MM.1S (cell line): Measurements from ENCODE around the gene DISP3.

Source experiments
- EZH2 ChIP-seq: fragments of 300-600 bp; sonication (generic); optimal IDR thresholded peaks from 2 replicates; pipeline ENCODE3; 2017; ENCODE audit warnings: low read depth, mild to moderate bottlenecking, antibody characterized with exemption, low read length, mixed read lengths
- EZH2phosphoT487 ChIP-seq: fragments of 300-600 bp; sonication (generic); IDR thresholded peaks from 2 replicates; pipeline ENCODE4 v1.6.1; 2018; ENCODE audit warnings: antibody characterized with exemption, low read length
- TF ChIP-seq, protein P1 (sequence below): fragments of 300-600 bp; sonication (generic); IDR thresholded peaks from 2 replicates; pipeline ENCODE4 v1.5.1; 2016; ENCODE audit warnings: antibody characterized with exemption, low read length, mixed read lengths

DNA sequence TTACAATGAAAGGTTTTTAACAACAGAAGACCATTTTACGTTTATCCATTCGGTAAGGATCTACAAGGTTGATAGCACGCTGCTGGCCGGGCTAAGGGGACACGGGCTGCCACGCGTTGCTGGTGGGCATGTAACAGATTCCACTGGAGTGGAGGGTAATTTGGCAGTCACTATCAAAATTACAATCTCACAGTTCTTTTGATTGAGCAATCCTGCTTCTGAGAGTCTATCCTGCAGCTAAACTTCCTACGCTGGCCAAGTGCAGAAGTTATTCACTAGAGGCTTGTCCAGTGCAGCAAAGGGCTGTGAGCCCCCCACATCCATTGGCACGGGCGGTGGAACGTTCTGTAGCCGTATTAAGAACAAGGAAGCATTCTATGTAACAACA is 61.8 kb downstream of the DISP3 start:
- TF ChIP-seq, protein P1, sequence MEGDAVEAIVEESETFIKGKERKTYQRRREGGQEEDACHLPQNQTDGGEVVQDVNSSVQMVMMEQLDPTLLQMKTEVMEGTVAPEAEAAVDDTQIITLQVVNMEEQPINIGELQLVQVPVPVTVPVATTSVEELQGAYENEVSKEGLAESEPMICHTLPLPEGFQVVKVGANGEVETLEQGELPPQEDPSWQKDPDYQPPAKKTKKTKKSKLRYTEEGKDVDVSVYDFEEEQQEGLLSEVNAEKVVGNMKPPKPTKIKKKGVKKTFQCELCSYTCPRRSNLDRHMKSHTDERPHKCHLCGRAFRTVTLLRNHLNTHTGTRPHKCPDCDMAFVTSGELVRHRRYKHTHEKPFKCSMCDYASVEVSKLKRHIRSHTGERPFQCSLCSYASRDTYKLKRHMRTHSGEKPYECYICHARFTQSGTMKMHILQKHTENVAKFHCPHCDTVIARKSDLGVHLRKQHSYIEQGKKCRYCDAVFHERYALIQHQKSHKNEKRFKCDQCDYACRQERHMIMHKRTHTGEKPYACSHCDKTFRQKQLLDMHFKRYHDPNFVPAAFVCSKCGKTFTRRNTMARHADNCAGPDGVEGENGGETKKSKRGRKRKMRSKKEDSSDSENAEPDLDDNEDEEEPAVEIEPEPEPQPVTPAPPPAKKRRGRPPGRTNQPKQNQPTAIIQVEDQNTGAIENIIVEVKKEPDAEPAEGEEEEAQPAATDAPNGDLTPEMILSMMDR, result no peak
- no peak for TF ChIP-seq EZH2phosphoT487
- TF ChIP-seq EZH2, result no peak
